Heart left ventricle (tissue), 16 donors: ENCODE results near the gene TMEM218. TPM values are rescaled to one million over a fixed set of nuclear protein-coding genes. Genes with fewer than 3 reads are reported as not detected.

Source experiments
- ATAC-seq, 4 donors: fragments of 200-7000 bp; cut with Tn5 transposase; one replicate each; pipeline ENCODE4 v1.9.1; 2020 to 2022; ENCODE audit warnings: moderate library complexity in 4 of 4, mild to moderate bottlenecking in 3 of 4, moderate number of reproducible peaks in 1 of 4
- DNase-seq, 5 donors: peaks; one replicate each; pipeline ENCODE4 v3.0.0-alpha.2; 2020
- H3K27ac ChIP-seq, 12 donors: fragments of 200-600 bp; sonication (generic) in 4 of 12; one replicate each; pipeline versions ENCODE4 v1.5.0 to v1.8.0; 2016 to 2022; ENCODE audit warnings: mild to moderate bottlenecking in 2 of 12
- H3K27me3 ChIP-seq, 9 donors: fragments of 200-600 bp; sonication (generic) in 2 of 9; one replicate each; pipeline versions ENCODE4 v1.5.1 to v1.8.0; 2016 to 2022; ENCODE audit warnings: mild to moderate bottlenecking in 3 of 9
- H3K36me3 ChIP-seq, 9 donors: fragments of 200-600 bp; sonication (generic) in 2 of 9; one replicate each; pipeline versions ENCODE4 v1.5.0 to v1.8.0; 2018 to 2022; ENCODE audit warnings: mild to moderate bottlenecking in 2 of 9
- H3K4me1 ChIP-seq, 12 donors: fragments of 200-600 bp; sonication (generic) in 4 of 12; one replicate each; pipeline versions ENCODE4 v1.5.0 to v1.8.0; 2016 to 2022; ENCODE audit warnings: mild to moderate bottlenecking in 3 of 12
- H3K4me3 ChIP-seq, 12 donors: fragments of 200-600 bp; sonication (generic) in 4 of 12; one replicate each; pipeline versions ENCODE4 v1.5.0 to v1.8.0; 2017 to 2022; ENCODE audit warnings: mild to moderate bottlenecking in 9 of 12, moderate library complexity in 4 of 12
- H3K9me3 ChIP-seq, 12 donors: fragments of 200-600 bp; sonication (generic) in 4 of 12; one replicate each; pipeline versions ENCODE4 v1.5.0 to v1.8.0; 2016 to 2022; ENCODE audit warnings: mild to moderate bottlenecking in 1 of 12
- POLR2A ChIP-seq, 2 donors: fragments of 450-650 bp; IDR thresholded peaks; one replicate each; pipeline ENCODE4 v1.6.1; 2017; ENCODE audit warnings: antibody characterized with exemption in 2 of 2, mild to moderate bottlenecking in 2 of 2, moderate library complexity in 2 of 2
- WGBS, 4 donors: extraction: QIAGEN DNeasy Blood & Tissue Kit in 2 of 4; methylation state at CpG; one replicate each; pipeline versions ENCODE4 v1.1.5 to v1.1.7; 2013 to 2018; 5-methylcytosine and 5-hydroxymethylcytosine counted together
- intact Hi-C, 10 donors: fragments of 100-400 bp; cut with DNase I; formaldehyde crosslinking; loops; one replicate each; pipeline versions ENCODE4 v1.11.1 to v1.14.2; 2022
- polyA plus RNA-seq, 2 donors: library from polyadenylated mRNA; stranded (reverse); fragments of 200-250 nt; gene quantifications; one replicate each; pipeline ENCODE4 v1.2.3, GENCODE V29; 2013
- total RNA-seq, 9 donors: library from RNA; depleted of rRNA in 2 of 9; stranded (reverse); fragments of >200 nt in 2 of 9; fragmentation: NEBNext Ultra II Directional in 3 of 9; extraction: Animal tissue kit (Norgen Biotek cat#: 25700) in 3 of 9; gene quantifications; one replicate each; pipeline versions ENCODE4 v1.1.0 to v1.2.4, GENCODE V29; 2016 to 2023
- TF ChIP-seq, protein P1 (sequence below), 12 donors: fragments of 200-600 bp; sonication (generic) in 4 of 12; IDR thresholded peaks; one replicate each; pipeline versions ENCODE4 v1.5.0 to v1.8.0; 2018 to 2022; ENCODE audit warnings: antibody characterized with exemption in 12 of 12, mild to moderate bottlenecking in 5 of 12
- donor health status: ischemic (EF 13 %, LVEDD 7.1; RV severe dilation, severe dysfunction).
- donor health status: healthy with polysubstance abuse.
- donor health status: DM: no; HTN: yes; CAD: no.
- donor health status: DM: no; HTN: no; CAD: no.
- donor health status: ischemic (EF 25% LVEDD 6.9; RV normal size, moderate dysfunction).
- donor health status: ischemic (EF 25% LVEDD 5.7; RV mildly dilated, moderate dysfunction).
- donor health status: healthy.
- donor health status: DM: yes; HTN: yes; CAD: no.
- donor health status: ischemic (EF 35%, LVEDD 5.7; RV mildly dilated, moderate dysfunction).
- donor health status: nonischemic (EF 11% LVEDD 7.7; RV severe dilation, severe dysfunction).
- donor health status: DM: yes; HTN: yes; CAD: no.
- donor health status: PGD.
- donor health status: ischemic (EF 29% LVEDD 5.4; RV normal size, mild dysfunction).
- donor health status: nonischemic (EF 23%, LVEDD 6.1; RV moderate dilation, normal function).

The TMEM218 gene
- total and polyA plus RNA-seq, 11 donors, result 4.7 to 21.8 (median 6.8) TPM

DNA sequence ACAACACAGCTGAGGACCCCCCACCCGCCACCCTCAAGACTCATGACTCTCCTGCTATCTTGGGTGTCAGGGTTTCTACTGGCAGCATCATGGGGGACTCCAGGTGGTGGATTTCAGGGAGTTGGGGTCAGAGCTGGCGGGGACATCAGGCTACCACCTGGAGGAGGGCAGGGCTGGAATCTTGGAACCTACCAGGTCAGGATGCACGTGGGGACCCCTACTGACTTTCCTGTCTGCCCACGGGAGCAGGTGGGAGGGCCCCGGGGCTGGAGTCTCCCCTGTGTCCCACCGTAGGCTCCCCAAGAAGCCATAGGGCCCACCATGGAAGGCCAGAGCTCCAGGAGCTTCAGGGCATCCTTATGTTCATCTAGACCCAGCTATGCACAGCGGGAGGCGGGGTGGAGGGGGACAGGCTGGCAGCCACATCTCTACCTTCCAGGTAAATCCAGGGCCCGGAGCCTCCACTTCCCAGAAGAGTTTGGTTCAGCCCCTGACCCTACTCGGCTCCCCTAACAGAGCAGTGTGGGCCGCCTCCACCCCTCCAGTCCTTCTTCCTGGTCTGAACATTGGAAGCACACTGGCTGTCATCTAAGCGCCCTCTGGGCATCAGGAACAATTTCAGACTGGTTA, 38.4 kb downstream of the TMEM218 start:
- no peak for DNase-seq

DNA sequence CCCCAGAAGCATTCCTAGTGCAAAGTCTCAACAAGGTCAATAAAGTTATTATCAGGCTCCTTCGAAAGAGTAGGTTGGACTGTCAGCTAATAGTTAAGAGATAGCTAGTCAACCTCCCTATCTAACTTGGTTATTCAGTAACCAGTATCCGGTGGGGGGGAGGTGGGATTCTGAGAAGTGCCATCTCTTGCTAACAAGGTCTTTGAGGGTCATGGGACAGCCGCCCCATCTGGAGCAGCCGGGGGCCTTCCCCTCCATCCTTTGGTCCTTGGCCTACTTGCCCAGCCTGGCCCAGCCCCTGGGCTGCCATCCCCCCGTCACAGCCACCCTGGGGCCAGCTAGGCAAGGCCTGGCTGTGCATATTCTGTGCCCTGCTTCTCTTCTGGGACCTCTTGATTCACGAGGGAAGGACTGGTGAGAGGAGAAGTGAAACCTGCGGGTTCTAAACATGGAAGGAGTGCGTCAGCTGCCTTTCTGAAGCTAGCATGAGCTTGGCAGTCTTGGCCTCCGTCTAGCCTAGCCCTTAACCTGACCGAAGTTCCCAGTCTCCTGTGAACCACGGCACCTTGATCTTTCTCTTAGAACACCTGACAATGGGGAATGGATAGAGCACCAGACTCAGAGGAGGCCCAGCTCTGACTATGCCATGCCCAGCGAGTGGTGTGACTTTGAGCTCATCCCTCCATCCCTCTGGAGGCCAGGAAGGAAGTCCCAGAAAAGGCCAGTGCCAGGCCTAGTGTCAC, 39.0 kb downstream of the TMEM218 start:
- 82 to 93% (median 87%) methylated on average over 10 to 12 of the region's 12 CpGs for WGBS, 4 donors
- H3K9me3 ChIP-seq, result no peaks in the 10 kb centered on the region
- peak in 3 of 4 donors; percentile 44 to 66 (median 49) for ATAC-seq
- intact Hi-C loops, result no loop called here
- no peak overlapping the region for H3K4me3 ChIP-seq
- no peak for DNase-seq
- H3K27me3 ChIP-seq, result peaks cover 0 to 19% (median 3%) of the 10 kb centered on the region in 9 donors
- H3K36me3 ChIP-seq, result no peaks in the 10 kb centered on the region
- H3K27ac ChIP-seq, result peak overlapping the region in 4 of 12 donors; percentile 13 to 90 (median 58)
- peaks cover 0 to 53% (median 0%) of the 10 kb centered on the region in 12 donors for H3K4me1 ChIP-seq
- TF ChIP-seq, protein P1, sequence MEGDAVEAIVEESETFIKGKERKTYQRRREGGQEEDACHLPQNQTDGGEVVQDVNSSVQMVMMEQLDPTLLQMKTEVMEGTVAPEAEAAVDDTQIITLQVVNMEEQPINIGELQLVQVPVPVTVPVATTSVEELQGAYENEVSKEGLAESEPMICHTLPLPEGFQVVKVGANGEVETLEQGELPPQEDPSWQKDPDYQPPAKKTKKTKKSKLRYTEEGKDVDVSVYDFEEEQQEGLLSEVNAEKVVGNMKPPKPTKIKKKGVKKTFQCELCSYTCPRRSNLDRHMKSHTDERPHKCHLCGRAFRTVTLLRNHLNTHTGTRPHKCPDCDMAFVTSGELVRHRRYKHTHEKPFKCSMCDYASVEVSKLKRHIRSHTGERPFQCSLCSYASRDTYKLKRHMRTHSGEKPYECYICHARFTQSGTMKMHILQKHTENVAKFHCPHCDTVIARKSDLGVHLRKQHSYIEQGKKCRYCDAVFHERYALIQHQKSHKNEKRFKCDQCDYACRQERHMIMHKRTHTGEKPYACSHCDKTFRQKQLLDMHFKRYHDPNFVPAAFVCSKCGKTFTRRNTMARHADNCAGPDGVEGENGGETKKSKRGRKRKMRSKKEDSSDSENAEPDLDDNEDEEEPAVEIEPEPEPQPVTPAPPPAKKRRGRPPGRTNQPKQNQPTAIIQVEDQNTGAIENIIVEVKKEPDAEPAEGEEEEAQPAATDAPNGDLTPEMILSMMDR (IDR thresholded peaks at IDR 0.05), result no peak
- TF ChIP-seq POLR2A (IDR thresholded peaks at IDR 0.05), result no peak

More for the DNA sequence above, 38.4 kb downstream of the TMEM218 start:
- peaks cover 0 to 53% (median 0%) of the 10 kb centered on the region in 12 donors for H3K4me1 ChIP-seq
- H3K4me3 ChIP-seq, result no peak overlapping the region
- H3K9me3 ChIP-seq, result no peaks in the 10 kb centered on the region
- no peaks in the 10 kb centered on the region for H3K36me3 ChIP-seq
- peaks cover 0 to 18% (median 3%) of the 10 kb centered on the region in 9 donors for H3K27me3 ChIP-seq
- no peak for TF ChIP-seq POLR2A (IDR thresholded peaks at IDR 0.05)
- TF ChIP-seq, protein P1 (IDR thresholded peaks at IDR 0.05), result no peak
- intact Hi-C loops, result no loop called here
- ATAC-seq, result no peak
- 84 to 92% (median 90%) methylated on average over 12 of the region's 12 CpGs for WGBS, 4 donors
- peak overlapping the region in 2 of 12 donors; percentile 30 to 90 for H3K27ac ChIP-seq

DNA sequence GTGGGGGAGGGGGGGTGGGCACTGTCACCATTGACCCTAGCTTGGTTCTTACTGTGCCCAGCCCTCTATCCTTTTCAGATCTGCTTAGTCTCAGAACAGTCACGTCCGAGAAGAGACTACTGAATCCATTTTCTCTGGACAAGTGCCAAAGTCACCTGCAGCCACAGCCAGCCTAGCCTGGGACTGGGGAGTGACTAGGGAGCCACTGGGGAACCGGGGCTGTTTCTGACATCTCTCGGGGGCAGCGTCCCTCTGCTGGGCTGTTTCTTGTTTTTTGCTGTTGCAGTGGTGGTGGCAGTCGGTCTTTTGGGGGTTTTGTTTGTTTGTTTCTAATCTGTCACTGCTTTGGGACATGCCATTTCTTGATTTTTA, 39.6 kb downstream of the TMEM218 start:
- peak overlapping the region in 4 of 12 donors; percentile 29 to 90 (median 58) for H3K27ac ChIP-seq

More for the DNA sequence above, 39.6 kb downstream of the TMEM218 start:
- Histone ChIP-seq H3K27me3 (peaks cover 0 to 25% (median 4%) of the 10 kb centered on the region in 9 donors), H3K4me1 (peaks cover 0 to 53% (median 0%) of the 10 kb centered on the region in 12 donors), H3K9me3 (no peaks in the 10 kb centered on the region), H3K36me3 (no peaks in the 10 kb centered on the region), H3K4me3 (no peak overlapping the region)
- ATAC-seq (no peak), DNase-seq (no peak)
- no peak for TF ChIP-seq POLR2A (IDR thresholded peaks at IDR 0.05)
- TF ChIP-seq, protein P1 (IDR thresholded peaks at IDR 0.05), result no peak
- intact Hi-C loops, result no loop called here
- 66 to 77% (median 69%) methylated on average over 6 of the region's 6 CpGs for WGBS, 4 donors
